ENCODE results near the gene PLK5.

PLK5 gene

DNA sequence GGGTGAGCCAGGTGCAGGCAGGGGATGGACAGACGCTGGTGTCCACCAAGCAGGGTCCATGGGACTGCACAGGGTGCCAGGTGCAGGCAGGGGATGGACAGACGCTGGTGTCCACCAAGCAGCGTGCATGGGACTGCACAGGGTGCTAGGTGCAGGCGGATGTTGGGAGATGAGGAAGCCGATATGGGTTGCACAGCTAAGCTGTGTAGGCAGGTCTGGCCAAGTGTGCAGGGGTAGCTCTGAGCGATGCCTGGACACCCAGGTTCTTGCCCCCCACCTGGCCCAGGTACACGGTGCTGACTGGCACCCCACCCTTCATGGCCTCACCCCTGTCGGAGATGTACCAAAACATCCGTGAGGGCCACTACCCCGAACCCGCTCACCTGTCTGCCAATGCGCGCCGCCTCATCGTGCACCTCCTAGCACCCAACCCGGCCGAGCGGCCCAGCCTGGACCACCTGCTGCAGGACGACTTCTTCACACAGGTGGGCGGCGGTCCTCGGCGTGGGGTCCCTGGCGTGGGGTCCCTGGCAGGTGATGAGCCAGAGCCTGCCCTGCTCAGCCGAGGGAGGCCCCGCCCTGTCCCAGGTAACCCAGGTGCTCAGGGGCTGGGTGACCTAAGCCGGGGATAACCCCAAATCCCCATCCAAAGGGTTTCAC lies 3.9 kb downstream of the PLK5 start:
- no peak for TF ChIP-seq YY1 (IDR thresholded peaks at IDR 0.05; ENCODE audit: low read depth)

DNA sequence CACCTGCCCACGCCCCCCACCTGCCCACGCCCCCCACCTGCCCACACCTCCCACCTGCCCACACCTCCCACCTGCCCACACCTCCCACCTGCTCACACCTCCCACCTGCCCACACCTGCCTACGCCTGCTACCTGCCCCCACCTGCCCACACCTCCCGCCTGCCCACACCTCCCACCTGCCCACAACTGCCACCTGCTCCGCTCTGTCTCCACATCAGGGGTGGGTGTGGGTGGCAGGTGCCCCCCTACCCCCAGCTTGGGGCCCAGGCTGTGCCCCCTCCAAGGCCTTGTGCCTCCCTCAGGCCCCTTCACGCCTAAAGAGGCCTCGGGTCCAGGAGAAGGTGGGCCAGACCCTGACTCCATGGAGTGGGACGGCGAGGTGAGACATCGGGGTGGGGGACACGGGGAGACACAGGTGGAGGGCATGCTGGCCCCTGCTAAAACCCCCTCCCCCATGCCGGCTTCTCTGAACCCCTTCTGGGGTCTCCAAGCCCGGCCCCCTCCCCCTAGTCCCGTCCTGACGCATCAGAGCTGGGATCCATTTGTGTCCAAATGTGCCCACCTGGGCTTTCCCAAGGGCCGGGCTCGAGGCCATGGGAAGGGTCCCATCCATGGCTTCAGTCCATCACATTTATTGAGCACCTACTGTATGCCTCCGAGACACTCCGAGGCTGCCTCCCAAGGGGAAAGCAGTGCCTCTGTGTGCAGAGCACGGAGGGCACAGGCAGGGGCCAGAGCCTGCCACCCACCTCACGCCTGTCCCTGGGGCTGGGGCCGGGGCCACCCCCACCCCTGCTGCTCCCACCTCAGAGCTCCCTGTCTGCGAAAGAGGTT lies 4.9 kb downstream of the PLK5 start:
- TF ChIP-seq TEAD4 (IDR thresholded peaks at IDR 0.05), result no peak
- TF ChIP-seq, protein P1, sequence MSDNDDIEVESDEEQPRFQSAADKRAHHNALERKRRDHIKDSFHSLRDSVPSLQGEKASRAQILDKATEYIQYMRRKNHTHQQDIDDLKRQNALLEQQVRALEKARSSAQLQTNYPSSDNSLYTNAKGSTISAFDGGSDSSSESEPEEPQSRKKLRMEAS (IDR thresholded peaks at IDR 0.05), result no peak
- TF ChIP-seq TAF1 (IDR thresholded peaks at IDR 0.05; ENCODE audit: low read depth), result no peak
- TF ChIP-seq FOXM1 (IDR thresholded peaks at IDR 0.05; ENCODE audit: borderline replicate concordance, low read depth), result no peak
- no peak for TF ChIP-seq CEBPB (IDR thresholded peaks at IDR 0.05)
- no peak for TF ChIP-seq CREB1 (IDR thresholded peaks at IDR 0.05; ENCODE audit: low read depth)

DNA sequence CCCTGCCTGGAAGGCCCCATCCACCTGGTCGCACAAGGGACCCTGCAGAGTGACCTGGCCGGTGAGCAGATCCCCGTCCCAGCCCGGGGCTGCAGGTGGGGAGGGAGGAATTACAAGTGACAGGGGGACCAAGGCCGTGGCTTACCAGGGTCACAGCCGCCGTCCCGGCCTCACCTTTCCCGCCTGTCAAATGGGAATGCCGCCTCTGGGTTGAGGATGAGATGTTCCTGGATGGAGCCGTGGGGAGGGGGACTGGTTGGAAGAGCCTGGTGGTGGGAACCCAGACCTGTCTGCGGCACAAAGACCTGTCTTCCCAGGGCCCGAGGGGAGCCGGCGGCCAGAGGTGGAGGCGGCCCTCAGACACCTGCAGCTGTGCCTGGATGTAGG lies 5.5 kb downstream of the PLK5 start:
- TF ChIP-seq EP300 (IDR thresholded peaks at IDR 0.05; ENCODE audit: borderline replicate concordance) (no peak), NFIC (IDR thresholded peaks at IDR 0.05) (no peak), TCF12 (IDR thresholded peaks at IDR 0.05; ENCODE audit: low read depth) (no peak), YY1 (IDR thresholded peaks at IDR 0.05; ENCODE audit: low read depth) (no peak), RAD21 (IDR thresholded peaks at IDR 0.05; ENCODE audit: low read depth) (no peak), EGR1 (IDR thresholded peaks at IDR 0.05) (no peak), FOXM1 (IDR thresholded peaks at IDR 0.05; ENCODE audit: borderline replicate concordance, low read depth) (no peak)
- TF ChIP-seq, protein P2, sequence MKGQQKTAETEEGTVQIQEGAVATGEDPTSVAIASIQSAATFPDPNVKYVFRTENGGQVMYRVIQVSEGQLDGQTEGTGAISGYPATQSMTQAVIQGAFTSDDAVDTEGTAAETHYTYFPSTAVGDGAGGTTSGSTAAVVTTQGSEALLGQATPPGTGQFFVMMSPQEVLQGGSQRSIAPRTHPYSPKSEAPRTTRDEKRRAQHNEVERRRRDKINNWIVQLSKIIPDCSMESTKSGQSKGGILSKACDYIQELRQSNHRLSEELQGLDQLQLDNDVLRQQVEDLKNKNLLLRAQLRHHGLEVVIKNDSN (IDR thresholded peaks at IDR 0.05), result no peak
- TF ChIP-seq, protein P1 (IDR thresholded peaks at IDR 0.05), result no peak
- TF ChIP-seq, protein P3, sequence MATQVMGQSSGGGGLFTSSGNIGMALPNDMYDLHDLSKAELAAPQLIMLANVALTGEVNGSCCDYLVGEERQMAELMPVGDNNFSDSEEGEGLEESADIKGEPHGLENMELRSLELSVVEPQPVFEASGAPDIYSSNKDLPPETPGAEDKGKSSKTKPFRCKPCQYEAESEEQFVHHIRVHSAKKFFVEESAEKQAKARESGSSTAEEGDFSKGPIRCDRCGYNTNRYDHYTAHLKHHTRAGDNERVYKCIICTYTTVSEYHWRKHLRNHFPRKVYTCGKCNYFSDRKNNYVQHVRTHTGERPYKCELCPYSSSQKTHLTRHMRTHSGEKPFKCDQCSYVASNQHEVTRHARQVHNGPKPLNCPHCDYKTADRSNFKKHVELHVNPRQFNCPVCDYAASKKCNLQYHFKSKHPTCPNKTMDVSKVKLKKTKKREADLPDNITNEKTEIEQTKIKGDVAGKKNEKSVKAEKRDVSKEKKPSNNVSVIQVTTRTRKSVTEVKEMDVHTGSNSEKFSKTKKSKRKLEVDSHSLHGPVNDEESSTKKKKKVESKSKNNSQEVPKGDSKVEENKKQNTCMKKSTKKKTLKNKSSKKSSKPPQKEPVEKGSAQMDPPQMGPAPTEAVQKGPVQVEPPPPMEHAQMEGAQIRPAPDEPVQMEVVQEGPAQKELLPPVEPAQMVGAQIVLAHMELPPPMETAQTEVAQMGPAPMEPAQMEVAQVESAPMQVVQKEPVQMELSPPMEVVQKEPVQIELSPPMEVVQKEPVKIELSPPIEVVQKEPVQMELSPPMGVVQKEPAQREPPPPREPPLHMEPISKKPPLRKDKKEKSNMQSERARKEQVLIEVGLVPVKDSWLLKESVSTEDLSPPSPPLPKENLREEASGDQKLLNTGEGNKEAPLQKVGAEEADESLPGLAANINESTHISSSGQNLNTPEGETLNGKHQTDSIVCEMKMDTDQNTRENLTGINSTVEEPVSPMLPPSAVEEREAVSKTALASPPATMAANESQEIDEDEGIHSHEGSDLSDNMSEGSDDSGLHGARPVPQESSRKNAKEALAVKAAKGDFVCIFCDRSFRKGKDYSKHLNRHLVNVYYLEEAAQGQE (IDR thresholded peaks at IDR 0.05; ENCODE audit: low read depth), result no peak

DNA sequence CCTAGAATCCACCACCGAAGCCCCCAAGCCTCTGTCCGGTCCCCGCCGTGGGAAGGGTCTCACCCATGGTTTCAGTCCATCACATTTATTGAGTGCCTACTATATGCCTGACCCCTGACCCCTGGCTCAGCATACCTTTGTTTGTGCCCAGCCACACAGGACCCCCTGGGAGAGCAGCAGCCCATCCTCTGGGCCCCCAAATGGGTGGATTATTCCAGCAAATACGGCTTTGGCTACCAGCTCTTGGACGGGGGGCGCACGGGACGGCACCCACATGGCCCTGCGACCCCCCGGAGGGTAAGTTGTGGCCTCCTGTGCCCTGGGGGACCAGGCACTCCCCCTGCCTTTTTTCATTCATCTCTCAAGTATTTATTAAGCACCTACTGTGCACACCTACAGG lies 7.7 kb downstream of the PLK5 start:
- no peak for TF ChIP-seq EGR1 (IDR thresholded peaks at IDR 0.05)
- TF ChIP-seq, protein P1 (IDR thresholded peaks at IDR 0.05), result no peak
- no peak for TF ChIP-seq CEBPB (IDR thresholded peaks at IDR 0.05)

DNA sequence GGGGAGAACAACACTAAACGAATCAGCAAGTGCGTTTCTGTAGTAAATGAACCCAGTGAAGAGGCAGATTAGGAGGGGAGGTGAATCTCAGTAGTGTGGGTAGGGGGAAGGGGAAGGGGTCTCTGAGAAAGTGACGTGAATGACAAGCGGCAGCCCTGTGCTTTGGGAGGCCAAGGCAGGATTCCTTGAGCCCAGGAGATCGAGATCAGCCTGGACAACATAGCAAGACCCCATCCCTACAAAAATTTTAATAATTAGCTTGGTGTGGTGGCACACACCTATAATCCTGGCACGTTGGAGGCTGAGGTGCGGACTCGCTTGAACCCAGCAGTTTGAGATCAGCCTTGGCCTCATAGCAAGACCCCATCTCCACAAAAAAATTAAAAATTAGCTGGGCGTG lies 8.1 kb downstream of the PLK5 start:
- TF ChIP-seq, protein P3 (IDR thresholded peaks at IDR 0.05; ENCODE audit: low read depth), result no peak
- TF ChIP-seq EP300 (IDR thresholded peaks at IDR 0.05; ENCODE audit: borderline replicate concordance), result no peak
- TF ChIP-seq FOXM1 (IDR thresholded peaks at IDR 0.05; ENCODE audit: borderline replicate concordance, low read depth), result no peak
- TF ChIP-seq YY1 (IDR thresholded peaks at IDR 0.05; ENCODE audit: low read depth), result no peak
- TF ChIP-seq RAD21 (IDR thresholded peaks at IDR 0.05; ENCODE audit: low read depth), result no peak
- TF ChIP-seq EGR1 (IDR thresholded peaks at IDR 0.05), result no peak
- TF ChIP-seq CEBPB (IDR thresholded peaks at IDR 0.05), result no peak

DNA sequence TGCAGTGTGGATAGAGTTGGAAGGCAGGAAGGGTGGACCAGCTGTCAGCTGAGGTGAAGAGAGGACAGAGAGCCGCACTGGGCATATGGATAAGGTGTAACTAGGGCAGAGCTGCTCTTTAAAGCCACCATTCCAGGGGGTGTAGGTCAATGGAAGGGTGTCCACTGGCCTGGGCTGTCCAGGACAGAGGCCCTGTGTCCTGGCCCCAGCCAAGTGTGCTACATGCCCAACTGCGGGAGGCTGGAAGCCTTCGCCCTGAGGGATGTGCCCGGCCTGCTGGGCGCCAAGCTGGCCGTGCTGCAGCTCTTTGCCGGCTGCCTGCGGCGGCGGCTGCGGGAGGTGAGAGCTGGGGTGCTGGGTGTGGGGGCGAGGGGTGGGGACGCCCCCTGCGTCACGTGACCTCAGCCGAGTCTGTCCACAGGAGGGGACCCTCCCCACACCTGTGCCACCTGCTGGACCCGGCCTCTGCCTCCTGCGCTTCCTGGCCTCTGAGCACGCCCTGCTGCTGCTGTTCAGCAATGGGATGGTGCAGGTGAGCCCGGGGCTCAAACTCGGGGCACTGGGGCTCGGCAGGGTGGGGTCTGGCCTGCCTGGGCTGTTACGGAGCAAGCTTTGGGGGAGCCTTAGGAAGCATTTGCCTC lies 9.8 kb downstream of the PLK5 start:
- TF ChIP-seq, protein P2 (IDR thresholded peaks at IDR 0.05), result peak; percentile 39
- TF ChIP-seq ZBTB7A (IDR thresholded peaks at IDR 0.05; ENCODE audit: low read depth), result no peak

Data from Ishikawa (cell line).